ENCODE measurements around the gene SCN8A. TPM values are rescaled to one million over a fixed set of nuclear protein-coding genes. Genes with fewer than 3 reads are reported as not detected.

The SCN8A gene
- total and polyA plus RNA-seq, 2 donors (not counting 3 experiments of a cell fraction or from before 2014, with no cell fraction given) = 9.4 to 20.4 TPM

DNA sequence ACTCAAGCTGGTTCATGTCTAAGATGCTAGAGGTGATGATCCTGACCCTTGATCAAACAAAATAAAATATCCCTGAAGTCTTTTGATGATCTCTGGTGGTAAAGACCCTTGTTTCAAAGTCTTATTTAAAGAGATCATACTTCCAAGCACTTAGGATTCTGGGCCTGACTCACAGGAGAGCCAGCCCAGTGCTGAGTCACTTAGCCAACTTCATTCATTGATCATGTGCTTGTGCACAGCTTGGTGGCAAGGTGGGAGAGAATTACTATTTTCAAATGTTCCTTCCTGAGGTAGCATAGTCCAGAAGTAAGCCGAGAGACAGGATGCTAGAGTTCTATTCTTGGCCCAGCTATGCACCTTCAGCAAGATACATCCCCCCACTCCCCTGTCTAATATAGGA is 40.6 kb downstream of the SCN8A start:
- H3K4me3 ChIP-seq (replicated peaks in 1 of 3; ENCODE audit: insufficient read depth in 1 of 3, low read depth in 1 of 3, low read length in 3 of 3) = no peak overlapping the region
- no peak overlapping the region for H3K4me2 ChIP-seq (ENCODE audit: insufficient read depth, low read length)
- no peak for TF ChIP-seq GATA2 (IDR thresholded peaks at IDR 0.05; ENCODE audit: insufficient read depth, insufficient read length, low read depth, low read length)
- TF ChIP-seq POLR2A (IDR thresholded peaks at IDR 0.05; ENCODE audit: low read depth, low read length) = no peak
- TF ChIP-seq, protein P1, sequence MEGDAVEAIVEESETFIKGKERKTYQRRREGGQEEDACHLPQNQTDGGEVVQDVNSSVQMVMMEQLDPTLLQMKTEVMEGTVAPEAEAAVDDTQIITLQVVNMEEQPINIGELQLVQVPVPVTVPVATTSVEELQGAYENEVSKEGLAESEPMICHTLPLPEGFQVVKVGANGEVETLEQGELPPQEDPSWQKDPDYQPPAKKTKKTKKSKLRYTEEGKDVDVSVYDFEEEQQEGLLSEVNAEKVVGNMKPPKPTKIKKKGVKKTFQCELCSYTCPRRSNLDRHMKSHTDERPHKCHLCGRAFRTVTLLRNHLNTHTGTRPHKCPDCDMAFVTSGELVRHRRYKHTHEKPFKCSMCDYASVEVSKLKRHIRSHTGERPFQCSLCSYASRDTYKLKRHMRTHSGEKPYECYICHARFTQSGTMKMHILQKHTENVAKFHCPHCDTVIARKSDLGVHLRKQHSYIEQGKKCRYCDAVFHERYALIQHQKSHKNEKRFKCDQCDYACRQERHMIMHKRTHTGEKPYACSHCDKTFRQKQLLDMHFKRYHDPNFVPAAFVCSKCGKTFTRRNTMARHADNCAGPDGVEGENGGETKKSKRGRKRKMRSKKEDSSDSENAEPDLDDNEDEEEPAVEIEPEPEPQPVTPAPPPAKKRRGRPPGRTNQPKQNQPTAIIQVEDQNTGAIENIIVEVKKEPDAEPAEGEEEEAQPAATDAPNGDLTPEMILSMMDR (IDR thresholded peaks at IDR 0.05; ENCODE audit: extremely low read depth in 1 of 2, insufficient read depth in 1 of 2, low read depth in 1 of 2, low read length in 2 of 2) = no peak
- no peak for TF ChIP-seq MYC (IDR thresholded peaks at IDR 0.05; ENCODE audit: low read depth, low read length)
- TF ChIP-seq JUN (IDR thresholded peaks at IDR 0.05; ENCODE audit: borderline replicate concordance, insufficient read depth, insufficient read length, low read depth) = peak; percentile 23
- no peak for TF ChIP-seq MAX (IDR thresholded peaks at IDR 0.05; ENCODE audit: insufficient read depth, insufficient read length)
- TF ChIP-seq POLR2AphosphoS5 (IDR thresholded peaks at IDR 0.05; ENCODE audit: insufficient read depth, low read depth, low read length) = no peak
- TF ChIP-seq FOS (IDR thresholded peaks at IDR 0.05; ENCODE audit: borderline replicate concordance, insufficient read depth, low read length) = peak; percentile 68
- TF ChIP-seq EZH2 (IDR thresholded peaks at IDR 0.05; ENCODE audit: borderline replicate concordance, low read depth, low read length, severe bottlenecking) = no peak
- POLR2A ChIA-PET = no interaction called here
- H3K27ac ChIP-seq (ENCODE audit: insufficient read depth, low read depth, low read length) = no peak overlapping the region
- H3K9me1 ChIP-seq (replicated peaks; ENCODE audit: control insufficient read depth, extremely low read depth, insufficient read depth, low read length) = no peaks in the 10 kb centered on the region
- H3K36me3 ChIP-seq (ENCODE audit: control insufficient read depth in 2 of 2, extremely low read depth in 1 of 2, insufficient read depth in 2 of 2, low read length in 2 of 2) = no peaks in the 10 kb centered on the region
- H3K27me3 ChIP-seq (ENCODE audit: control insufficient read depth in 2 of 2, insufficient read depth in 2 of 2, low read length in 2 of 2) = no peaks in the 10 kb centered on the region
- dilution Hi-C loops (cut with MboI; ENCODE audit: extremely low pct_ligation_motif_present, low sequenced_read_pairs) (no loop called here), intact Hi-C loops (cut with micrococcal nuclease) (no loop called here)
- peaks cover 3% of the 10 kb centered on the region for H3K4me1 ChIP-seq (ENCODE audit: control insufficient read depth, extremely low read depth, insufficient read depth, low read length)
- no peak overlapping the region for H3K9ac ChIP-seq (replicated peaks; ENCODE audit: extremely low read depth, insufficient read depth, low read length)
- FAIRE-seq = peak; percentile 67
- CTCF ChIA-PET = no interaction called here
- no TSS peak for BruUV-seq (replicated peaks)
- no peaks in the 10 kb centered on the region for H3K9me3 ChIP-seq (replicated peaks; ENCODE audit: control insufficient read depth, insufficient read depth, low read length)
- no peaks in the 10 kb centered on the region for H3K79me2 ChIP-seq (ENCODE audit: control insufficient read depth, insufficient read depth, low read length)
- peak; percentile 41 for DNase-seq (ENCODE audit: low read depth, low spot score)
- H2AFZ ChIP-seq (ENCODE audit: low read depth, low read length) = no peak overlapping the region
- no peaks in the 10 kb centered on the region for H4K20me1 ChIP-seq (replicated peaks; ENCODE audit: control insufficient read depth, extremely low read depth, insufficient read depth, low read length)

Measured in endothelial cell of umbilical vein (primary cell).